CD4-positive, alpha-beta T cell treated with Interleukin-21 for 1 hour (primary cell): ENCODE results near the gene TBX18.

Source experiments
- DNase-seq: peaks from one replicate; pipeline ENCODE4 v3.0.0-alpha.2; 2020

Gene TBX18

DNA sequence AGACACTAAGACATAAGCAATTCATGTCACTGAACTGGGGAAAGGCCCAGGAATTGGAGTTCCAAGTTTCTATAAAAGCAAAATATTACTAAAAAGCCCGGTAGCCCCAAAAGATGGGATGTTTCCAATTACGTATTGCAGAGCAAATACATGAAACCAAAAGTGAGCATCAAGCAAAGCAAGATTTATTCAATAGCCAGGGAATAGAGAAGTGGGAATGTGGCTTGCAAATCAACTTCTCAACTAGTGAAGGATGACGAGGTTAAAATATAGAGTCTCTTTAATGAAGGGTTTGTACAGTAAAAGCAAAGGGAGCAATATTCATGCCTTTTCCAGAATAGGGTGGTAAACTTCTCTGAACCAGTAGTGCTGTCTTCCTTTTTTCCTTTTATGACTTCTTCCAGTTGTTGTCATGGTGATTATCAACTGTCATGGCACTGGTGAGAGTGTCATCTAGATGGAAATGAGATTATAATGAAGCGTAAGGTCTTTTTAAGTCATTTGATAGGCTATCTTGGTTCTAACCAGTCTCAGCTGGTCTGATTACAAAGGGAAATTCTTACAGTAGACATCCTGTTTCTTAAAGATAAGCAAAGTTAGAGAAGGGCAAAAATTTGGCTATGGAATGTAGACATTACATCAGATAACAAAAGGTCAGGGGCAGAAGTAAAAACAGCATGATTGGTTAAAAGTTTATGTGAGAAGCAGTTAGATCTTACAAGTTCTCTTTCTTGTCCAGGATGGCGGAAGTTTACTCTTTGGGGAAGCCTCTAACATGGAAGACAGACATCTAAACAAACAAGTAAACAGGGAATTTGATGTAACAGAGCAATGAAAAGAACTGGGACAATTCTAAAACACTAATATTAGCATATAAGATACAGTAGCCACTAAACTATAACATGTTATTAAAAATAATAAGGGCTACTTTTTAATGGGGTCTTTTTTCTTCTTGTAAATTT, 96.9 kb downstream of the TBX18 start:
- DNase-seq, result no peak

- DNase-seq, result no peak
Observed at GRCh38 chr6:84665401-84665800, 99.0 kb downstream of the TBX18 start.

DNA sequence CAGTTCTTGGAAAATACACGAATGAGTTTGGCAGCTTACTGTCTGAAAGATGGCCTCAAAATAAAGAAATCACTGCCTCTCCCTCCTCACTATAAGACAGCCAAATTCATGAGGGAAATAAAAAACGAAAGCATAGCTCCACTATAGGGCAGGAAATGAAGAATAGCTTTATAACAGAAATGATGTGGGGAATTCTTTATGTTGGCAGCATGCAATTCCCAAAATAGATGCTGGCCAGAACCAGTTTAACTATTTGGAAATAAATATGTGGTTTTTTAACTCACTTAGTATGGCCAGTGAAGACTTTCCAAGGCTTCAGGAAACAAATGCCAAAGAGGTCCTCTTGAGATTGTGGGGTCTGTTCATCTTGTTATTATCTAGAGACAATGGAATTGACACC, 100.5 kb downstream of the TBX18 start:
- DNase-seq, result no peak

DNA sequence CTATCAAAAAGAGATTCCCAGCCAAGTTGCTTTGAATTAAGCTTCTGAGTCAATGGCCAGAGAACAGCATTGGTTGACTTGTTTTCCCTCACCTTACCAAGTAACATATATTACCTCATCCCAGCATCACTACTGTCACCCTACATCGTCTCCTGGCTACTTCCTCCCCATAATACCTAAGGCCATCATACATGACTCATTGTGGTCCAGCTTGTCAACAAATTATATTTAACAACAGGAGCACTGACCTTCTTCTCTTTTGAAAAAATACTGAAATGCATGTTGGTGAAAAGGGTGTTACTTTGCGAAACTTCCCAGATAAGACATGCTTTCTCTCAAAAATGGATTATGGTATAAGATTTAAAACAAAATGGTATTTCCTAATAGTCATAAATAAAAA, 106.9 kb downstream of the TBX18 start:
- no peak for DNase-seq

DNA sequence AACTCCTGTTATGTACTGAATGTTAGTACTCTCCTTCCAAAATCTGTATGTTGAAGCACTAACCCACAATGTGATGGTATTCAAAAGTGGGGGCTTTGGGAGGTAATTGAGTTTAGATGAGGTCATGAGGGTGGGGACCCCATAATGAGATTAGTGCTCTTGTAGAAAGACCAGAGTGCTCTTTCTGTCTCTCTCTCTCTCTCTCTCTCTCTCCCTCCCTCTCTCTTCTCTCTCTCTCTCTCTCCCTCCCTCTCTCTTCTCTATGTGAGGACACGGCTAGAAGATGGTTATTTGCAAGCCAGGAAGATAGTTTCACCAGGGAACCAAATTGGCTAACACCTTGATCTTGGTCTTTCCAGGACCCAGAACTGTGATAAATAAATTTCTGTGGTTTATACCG, 107.4 kb downstream of the TBX18 start:
- no peak for DNase-seq

DNA sequence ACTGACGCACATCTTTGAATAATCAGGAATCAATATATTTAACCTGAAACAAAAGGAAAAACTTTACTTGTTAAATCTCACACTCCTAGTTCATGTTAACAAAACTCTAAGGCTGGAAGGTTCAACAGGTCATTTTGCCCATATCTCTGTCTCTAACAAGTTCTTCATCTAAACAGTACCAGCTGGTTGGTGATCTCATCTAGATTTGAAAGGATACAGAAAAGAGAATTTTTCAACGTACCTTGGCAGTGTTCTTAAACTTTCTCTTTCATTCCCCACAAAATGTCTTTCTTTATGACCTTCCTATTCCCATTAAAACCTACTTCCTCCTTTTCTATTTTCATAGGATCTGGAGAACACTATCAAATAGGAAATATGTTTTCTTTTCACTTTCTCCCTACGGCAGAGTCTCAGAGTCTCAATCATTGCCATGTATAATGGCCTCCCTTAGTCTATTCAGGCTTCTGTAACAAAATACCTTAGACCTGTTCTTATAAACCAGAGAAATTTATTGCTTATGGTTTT, 111.3 kb downstream of the TBX18 start:
- no peak for DNase-seq

GRCh38 chr6:84652356-84653026, 111.9 kb downstream of the TBX18 start:
- DNase-seq, result no peak

DNA sequence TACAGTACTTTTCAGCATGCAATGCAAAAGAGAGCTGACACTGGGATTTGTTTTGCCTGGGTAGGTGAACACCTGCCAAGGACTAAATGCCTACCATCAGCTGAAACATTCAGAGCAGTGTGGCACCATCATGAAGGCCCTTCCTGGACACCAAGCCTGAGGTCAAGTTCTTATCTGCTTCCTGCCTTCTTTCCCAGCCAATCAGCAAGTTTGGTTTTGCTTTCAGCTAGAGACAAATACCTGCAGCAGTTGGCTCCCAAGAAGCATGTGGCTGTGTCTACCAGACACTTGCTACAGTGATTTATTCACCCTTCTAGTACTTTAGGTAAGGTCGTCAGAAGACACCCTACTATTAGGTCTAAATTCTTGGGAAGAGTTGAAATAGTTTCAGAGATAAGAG, 112.8 kb downstream of the TBX18 start:
- DNase-seq, result no peak

DNA sequence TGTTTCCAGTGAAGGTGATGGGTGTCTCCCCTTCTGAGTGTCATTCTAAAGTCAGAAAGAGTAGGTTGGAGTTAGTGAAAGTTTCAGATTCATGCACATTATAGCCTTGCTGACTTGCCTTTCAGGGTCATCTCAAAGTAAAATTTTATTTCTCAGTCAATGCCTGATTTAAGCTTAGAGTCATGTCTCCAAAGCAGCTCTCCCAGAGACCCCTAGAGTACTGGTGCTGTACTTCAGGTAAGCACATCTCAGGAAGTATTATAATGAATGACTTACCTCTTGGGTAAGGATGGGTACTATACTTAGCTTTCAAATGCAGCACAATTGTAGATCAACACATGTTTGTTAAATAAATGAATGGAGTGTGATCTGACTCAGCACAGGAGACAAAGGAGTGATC, 116.0 kb downstream of the TBX18 start:
- DNase-seq, result no peak

- no peak for DNase-seq
Observed at GRCh38 chr6:84645563-84646266, 118.7 kb downstream of the TBX18 start.

DNA sequence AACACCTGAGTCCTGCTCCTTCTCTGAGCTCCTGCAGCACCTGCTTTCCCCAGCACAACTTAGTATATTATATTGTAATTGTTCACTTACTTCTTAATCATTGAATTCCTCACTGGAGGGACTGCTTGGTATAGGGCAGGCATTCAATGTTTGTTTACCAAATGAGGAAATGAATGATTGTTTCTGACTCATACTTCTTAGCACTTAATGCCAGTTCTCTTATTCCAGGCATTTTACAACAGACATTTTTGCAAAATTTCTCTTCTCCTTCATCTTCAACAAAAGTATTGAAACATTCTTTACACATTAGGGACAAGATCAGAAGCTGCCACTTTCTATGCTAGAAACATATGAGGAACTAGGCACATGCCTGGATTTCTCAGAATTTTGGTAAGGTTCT, 119.4 kb downstream of the TBX18 start:
- DNase-seq, result no peak

DNA sequence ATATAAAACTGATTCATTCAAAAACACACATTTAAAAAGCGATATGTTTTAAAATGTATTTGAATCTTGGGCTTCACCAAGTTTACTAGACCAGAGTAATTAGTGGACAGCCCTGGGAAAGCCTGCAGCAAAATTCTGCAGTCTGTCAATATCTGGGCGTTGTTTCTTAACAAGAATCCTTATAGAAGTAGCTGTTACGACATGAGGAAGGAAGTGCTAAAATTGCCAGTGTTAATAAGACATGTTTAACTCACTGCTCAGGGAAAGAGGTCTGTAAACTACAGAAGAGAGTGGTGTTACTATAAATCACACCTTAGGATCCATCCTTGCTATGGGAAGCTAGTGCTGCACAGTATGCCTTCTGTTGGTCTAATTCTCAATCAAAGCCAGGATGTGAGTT, 120.6 kb downstream of the TBX18 start:
- DNase-seq, result no peak

GRCh38 chr6:84641076-84641475, 123.3 kb downstream of the TBX18 start:
- no peak for DNase-seq

DNA sequence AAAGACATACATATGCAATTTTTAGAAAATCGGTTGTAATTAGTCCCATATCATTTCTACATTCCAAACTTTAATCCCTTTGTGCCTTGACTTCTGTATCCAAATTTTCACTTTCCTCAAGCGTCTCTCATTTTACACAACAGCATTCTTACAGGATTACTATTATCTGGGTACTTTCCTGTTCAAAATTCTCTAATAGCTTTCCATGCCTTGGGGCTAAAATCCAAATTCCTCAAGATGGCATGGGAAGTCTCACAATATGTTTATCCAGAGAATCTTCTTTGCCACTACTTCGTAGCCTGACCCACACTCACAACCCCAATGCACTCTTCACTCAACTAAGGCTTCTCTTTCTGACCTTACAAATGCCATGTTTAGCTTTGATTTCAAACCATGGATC, 125.0 kb downstream of the TBX18 start:
- no peak for DNase-seq

- DNase-seq, result no peak
Observed at GRCh38 chr6:84638286-84638685, 126.1 kb downstream of the TBX18 start.
